HL-60 (cell line): Measurements from ENCODE around the gene OSM.

Experiments
- DNase-seq, 2 experiments: peaks; one replicate each; pipeline ENCODE4 v3.0.0-alpha.2; 2010 to 2020; ENCODE audit warnings: low read depth in 1 of 2, low spot score in 1 of 2
- H3K27ac ChIP-seq: fragments of 250-450 bp; sonication (Bioruptor Pico); replicated peaks from 2 replicates; pipeline ENCODE4 v1.5.1; 2020; ENCODE audit warnings: mild to moderate bottlenecking, moderate library complexity
- H3K27me3 ChIP-seq: fragments of 250-450 bp; sonication (Bioruptor Pico); 2 replicates; pipeline ENCODE4 v1.5.1; 2021; ENCODE audit warnings: mild to moderate bottlenecking, moderate library complexity; ENCODE audit not compliant: insufficient read depth, poor library complexity, severe bottlenecking
- H3K4me3 ChIP-seq: replicated peaks from 2 replicates; pipeline ENCODE4 v1.5.1; 2011; ENCODE audit warnings: mild to moderate bottlenecking, control low read depth, low read length; ENCODE audit not compliant: insufficient read depth
- GABPA ChIP-seq: IDR thresholded peaks from 2 replicates; pipeline ENCODE4 v1.6.1; 2012; ENCODE audit warnings: low read depth
- POLR2AphosphoS5 ChIP-seq: IDR thresholded peaks from 2 replicates; pipeline ENCODE4 v1.6.1; 2012; ENCODE audit warnings: low read depth
- REST ChIP-seq: IDR thresholded peaks from 2 replicates; pipeline ENCODE4 v1.6.1; 2012; ENCODE audit warnings: low read depth; ENCODE audit not compliant: insufficient replicate concordance
- SPI1 ChIP-seq: IDR thresholded peaks from 2 replicates; pipeline ENCODE4 v1.6.1; 2012; ENCODE audit warnings: low read depth, mild to moderate bottlenecking, borderline replicate concordance
- TF ChIP-seq, protein P1 (sequence below): IDR thresholded peaks from one replicate; pipeline ENCODE4 v1.5.1; 2011; ENCODE audit warnings: low read length, control low read depth, inconsistent platforms; ENCODE audit not compliant: insufficient read depth

OSM gene

DNA sequence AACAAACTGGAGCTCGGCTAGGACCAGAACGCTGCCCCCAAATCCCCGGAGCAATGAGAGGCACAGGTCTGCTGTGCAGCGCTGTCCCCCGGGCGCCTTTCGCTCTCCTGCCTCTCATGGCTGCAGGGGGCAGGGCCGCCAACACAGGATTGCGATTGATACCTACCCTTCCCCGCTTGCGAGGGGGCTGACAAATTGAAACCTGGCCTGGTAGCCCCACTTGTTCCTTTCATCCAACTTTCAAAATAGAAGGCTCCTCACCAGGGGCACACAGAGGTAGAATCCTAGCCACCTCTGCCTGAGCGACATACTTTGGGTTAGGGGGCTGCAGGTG is 23.3 kb upstream of the OSM start:
- Histone ChIP-seq H3K27me3 (no peaks in the 10 kb centered on the region), H3K27ac (no peak overlapping the region), H3K4me3 (peak overlapping the region; percentile 63)
- DNase-seq = no peak
- TF ChIP-seq POLR2AphosphoS5 (no peak), REST (no peak), GABPA (no peak), SPI1 (no peak)
- TF ChIP-seq, protein P1, sequence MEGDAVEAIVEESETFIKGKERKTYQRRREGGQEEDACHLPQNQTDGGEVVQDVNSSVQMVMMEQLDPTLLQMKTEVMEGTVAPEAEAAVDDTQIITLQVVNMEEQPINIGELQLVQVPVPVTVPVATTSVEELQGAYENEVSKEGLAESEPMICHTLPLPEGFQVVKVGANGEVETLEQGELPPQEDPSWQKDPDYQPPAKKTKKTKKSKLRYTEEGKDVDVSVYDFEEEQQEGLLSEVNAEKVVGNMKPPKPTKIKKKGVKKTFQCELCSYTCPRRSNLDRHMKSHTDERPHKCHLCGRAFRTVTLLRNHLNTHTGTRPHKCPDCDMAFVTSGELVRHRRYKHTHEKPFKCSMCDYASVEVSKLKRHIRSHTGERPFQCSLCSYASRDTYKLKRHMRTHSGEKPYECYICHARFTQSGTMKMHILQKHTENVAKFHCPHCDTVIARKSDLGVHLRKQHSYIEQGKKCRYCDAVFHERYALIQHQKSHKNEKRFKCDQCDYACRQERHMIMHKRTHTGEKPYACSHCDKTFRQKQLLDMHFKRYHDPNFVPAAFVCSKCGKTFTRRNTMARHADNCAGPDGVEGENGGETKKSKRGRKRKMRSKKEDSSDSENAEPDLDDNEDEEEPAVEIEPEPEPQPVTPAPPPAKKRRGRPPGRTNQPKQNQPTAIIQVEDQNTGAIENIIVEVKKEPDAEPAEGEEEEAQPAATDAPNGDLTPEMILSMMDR = no peak

GRCh38 chr22:30289141-30289979 is 22.7 kb upstream of the OSM start, which contains the start of gene CASTOR1:
CASTOR1 (minus strand) TSS chr22:30289505; CDS start chr22:30289497, 8 bp downstream.
- H3K4me3 ChIP-seq = peak within 1 kb of the TSS; percentile 63
- no peak within 1 kb of the TSS for H3K27ac ChIP-seq
- DNase-seq = peak; percentile 63 to 67
- TF ChIP-seq, protein P1 = no peak
- TF ChIP-seq GABPA = no peak
- no peak for TF ChIP-seq POLR2AphosphoS5
- TF ChIP-seq SPI1 = no peak
- no peak for TF ChIP-seq REST
- H3K27me3 ChIP-seq = no peaks in the 10 kb centered on the region

DNA sequence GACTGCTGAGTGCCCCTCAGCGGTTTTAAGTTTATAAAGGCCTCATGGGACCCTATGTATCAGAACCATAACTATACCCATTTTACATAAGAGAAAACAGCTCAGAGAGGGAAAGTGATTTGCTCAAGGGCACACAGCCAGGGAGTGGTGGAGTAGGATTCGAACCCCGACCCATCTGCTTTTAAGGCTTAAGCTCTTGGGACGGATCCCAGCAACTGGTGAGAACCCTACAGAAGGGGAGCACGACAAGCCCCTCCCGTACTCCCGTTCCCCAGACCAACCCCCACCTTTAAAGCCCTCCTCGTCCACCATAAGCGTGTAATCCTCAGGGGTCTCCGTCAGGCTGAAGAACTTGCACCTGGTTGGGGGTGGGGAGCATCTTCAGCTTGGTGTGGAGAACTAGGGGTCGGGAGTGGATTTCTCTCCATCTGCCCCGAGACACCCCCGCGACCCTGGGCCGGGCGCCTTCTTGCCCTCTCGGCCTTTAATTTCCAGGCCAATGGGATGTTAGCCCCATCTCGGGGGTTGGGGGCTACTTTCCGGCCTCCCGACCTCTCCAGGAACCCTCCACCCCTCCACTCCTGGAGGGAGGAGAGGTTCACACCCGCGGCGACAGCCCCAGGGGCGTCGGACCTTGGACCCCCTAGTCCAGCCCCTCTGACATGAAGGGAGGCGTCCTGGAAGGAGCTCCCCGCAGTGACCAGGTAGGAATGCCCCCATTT is 21.9 kb upstream of the OSM start:
- Histone ChIP-seq H3K4me3 (peak overlapping the region; percentile 63), H3K27me3 (no peaks in the 10 kb centered on the region), H3K27ac (no peak overlapping the region)
- TF ChIP-seq REST (no peak), GABPA (no peak), SPI1 (no peak), POLR2AphosphoS5 (no peak)
- TF ChIP-seq, protein P1 = no peak
- no peak for DNase-seq
